Activated CD4-positive, alpha-beta T cell treated with anti-CD3 and anti-CD28 coated beads for 24 hours (primary cell): ENCODE measurements around the gene ANXA6.
A peak's percentile ranks its signal among the peaks of the same experiment; 100 is the strongest.

Source experiments
- DNase-seq, 2 donors: peaks; one replicate each; pipeline ENCODE4 v3.0.0-alpha.2; 2020; ENCODE audit warnings: low read depth in 2 of 2

The ANXA6 gene

GRCh38 chr5:151153766-151154272 lies 3.8 kb downstream of the ANXA6 start:
- no peak for DNase-seq

DNA sequence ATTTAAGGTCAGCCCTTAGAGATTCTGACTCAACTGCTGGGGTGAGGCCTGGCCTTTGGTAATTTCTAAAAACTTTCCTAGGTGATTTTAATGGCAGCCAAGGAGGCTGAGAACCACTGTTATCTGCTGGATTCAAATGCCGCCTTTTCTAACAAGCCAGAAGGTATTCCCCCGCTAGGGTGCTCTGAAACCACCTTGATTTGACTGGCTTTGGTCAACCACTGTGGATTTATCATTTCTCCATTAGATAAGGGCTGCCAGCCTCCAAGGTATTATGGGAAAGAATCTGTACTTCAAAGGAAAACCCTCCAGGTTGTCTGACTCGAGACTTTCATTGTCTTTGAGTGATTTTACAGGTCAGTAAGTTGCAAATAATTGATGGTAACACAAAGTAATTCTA lies 4.3 kb downstream of the ANXA6 start:
- no peak for DNase-seq

GRCh38 chr5:151151793-151152192 lies 5.8 kb downstream of the ANXA6 start:
- DNase-seq = no peak

DNA sequence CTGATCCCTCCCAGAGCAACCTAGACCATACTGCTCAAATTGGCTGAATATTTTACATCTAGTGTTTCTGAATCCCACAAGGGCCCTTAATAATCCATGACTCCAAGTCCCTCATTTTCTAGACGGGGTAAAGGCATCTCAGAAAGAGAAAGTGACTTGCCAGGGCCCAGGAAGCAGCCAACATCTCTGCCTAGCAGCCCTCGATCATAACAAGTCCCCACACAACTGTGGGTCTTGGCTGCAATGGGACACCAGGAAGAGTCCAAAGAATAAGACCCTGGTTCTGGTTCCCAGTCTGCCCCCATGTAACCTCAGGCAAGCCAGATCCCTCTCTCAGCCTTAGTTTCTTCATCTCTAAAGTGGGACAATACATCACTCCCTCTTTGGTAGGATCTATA lies 6.3 kb downstream of the ANXA6 start:
- DNase-seq = no peak

DNA sequence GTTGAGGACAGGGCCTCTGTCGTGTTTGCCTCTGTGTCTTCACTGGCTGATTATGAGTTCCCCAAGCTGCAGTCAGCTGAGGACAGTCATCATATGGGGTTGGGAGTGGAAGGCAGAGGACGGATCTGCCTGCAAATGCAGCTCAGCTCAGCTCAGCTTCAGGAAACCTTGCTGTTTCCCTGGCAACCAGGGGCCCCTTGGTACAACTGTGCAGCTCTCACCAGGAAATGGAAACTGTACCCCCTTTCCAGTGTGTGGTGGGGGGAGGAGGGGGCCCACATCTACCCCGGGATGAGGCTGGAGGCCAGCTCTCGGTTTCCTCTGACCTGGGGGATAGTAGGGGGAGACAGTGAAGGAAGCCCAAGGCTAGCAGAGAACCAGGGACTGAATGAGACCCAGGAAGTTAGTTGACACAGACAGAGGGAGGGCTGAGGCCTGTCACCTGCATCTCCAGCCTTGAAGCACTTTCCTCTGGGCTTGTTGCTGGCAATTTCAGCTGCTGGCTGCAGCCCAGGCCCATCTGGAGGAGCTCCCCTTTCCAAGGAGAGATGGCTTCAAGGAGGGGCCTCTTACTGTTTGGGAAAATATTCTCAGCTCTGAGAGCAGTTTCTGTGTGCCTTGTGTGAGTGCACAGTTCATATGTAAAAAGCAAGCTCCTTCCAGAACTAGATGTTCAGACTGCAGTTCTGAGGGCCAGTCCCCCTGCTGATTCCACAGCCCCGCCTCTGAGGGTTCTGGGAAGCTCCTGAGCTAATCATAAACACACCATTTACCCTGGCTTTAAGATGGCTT lies 6.9 kb downstream of the ANXA6 start:
- DNase-seq = peak in 1 of 2 donors; percentile 48

DNA sequence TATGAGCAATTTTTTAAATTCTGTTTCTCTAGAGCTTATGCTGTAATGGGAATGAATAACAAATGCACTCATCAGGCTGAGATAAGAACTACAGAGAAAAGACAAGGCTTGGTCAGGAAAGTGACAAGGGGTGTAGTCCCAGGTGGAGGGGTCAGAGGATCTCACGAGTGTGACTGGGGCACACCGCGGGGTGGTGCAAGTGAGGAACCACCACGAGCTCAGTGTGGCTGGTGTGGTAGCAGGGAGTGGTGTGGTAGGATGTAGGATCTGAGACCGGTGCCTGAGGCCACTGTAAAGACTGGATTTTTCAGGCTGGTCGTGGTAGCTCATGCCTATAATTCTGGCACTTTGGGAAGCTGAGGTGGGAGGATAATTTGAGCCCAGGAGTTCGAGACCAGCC lies 9.0 kb downstream of the ANXA6 start:
- DNase-seq = no peak

GRCh38 chr5:151147033-151147432 lies 10.5 kb downstream of the ANXA6 start:
- no peak for DNase-seq

- DNase-seq = no peak
These were observed 11.5 kb downstream of the ANXA6 start for GRCh38 chr5:151146061-151146460.

- no peak for DNase-seq
These were observed 12.7 kb downstream of the ANXA6 start for GRCh38 chr5:151144922-151145321.

GRCh38 chr5:151144275-151144674 lies 13.3 kb downstream of the ANXA6 start:
- DNase-seq = no peak

DNA sequence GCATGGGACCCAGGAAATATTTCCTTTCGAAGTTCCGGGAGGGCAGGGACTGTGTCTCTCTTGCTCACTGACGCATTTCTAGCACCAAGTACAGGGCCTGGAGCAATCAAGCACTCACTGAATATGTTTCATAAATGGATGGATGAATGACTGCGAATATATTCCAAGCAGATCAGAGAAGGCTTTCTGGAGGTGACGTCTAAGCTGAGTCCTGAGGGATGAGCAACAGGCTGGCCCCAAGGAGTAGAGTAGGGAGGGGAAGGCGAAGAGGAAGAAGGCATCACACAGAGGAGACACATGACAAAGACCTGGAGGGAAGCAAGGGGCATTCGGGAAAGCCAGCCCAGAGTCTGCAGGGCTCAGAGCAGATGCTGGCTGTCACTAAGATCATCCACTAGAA lies 13.9 kb downstream of the ANXA6 start:
- no peak for DNase-seq

GRCh38 chr5:151142933-151143332 lies 14.6 kb downstream of the ANXA6 start:
- no peak for DNase-seq

DNA sequence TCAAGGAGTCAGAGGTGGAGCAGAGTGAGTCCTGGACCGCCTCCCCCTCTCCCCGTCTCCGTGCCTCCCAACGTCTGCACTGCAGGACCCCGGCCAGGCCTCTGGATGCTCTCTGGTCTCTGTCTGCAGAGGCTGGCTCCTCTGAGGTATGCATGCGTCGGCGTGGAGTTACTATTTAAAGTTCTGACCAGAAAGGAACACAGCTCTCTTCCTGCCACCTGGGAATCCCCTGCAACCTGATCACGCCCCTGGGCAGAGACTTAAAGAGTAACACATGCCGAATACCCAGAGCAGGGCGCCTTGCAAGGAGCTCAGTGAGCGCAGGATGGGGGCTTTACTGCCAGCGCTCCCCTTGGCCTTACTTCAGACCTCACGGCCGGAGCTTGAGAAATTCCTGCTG lies 16.0 kb downstream of the ANXA6 start:
- DNase-seq = peak in 1 of 2 donors; percentile 52

- DNase-seq = no peak
These were observed 16.7 kb downstream of the ANXA6 start for GRCh38 chr5:151140686-151141459.

GRCh38 chr5:151139646-151140045 lies 17.9 kb downstream of the ANXA6 start:
- DNase-seq = no peak

- DNase-seq = no peak
These were observed 18.6 kb downstream of the ANXA6 start for GRCh38 chr5:151139015-151139414.

GRCh38 chr5:151138114-151138513 lies 19.5 kb downstream of the ANXA6 start:
- DNase-seq = no peak

DNA sequence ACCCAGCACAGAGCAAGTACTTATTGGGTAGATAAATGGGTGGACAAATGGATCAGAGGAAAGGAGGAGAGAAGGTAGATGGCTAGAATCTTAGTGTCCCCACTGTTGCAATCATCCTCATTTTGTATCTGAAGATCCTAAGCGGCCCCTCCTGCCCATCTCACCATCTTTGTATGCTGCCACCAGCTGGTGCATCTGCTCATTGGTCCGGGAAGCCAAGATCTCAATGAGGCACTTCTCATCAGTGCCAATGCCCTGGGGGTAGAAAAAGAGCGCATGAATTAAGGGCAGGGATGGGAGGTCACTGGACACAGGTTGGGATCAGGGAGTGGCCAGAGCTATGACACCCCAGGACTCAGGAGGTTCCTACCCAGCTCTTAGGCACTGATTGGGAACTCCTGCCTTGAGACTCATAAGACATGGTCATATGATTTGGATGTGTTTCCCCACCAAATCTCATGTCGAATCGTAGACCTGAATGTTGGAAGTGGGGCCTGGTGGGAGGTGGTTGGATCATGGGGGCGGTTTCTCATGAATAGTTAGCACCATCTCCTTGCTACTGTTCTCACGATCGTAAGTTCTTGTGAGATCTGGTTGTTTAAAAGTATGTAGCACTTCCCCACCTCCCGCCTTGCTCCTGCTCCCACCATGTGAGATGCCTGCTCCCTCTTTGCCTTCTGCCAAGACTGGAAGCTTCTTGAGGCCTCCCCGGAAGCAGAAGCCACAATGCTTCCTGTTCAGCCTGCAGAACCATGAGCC lies 20.3 kb downstream of the ANXA6 start:
- no peak for DNase-seq

GRCh38 chr5:151134228-151134627 lies 23.4 kb downstream of the ANXA6 start:
- DNase-seq = no peak

DNA sequence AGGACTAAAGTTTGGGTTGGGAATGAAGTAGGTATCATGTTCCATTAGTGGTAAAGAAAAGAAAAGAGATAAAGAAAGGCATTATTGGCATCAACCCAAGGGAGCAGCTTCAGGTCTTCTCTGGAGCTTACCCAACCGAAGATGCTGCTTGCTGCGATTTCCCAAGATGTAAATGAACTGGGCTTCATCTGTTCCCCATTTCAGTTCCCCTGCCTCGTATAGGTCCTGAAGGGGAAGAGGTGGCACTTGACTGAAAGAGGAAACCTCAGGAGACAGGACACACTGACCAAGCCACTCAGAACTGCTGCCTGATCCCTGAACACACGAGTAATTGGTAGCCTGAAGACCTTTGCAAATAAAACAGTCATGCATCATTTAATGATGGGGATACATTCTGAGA lies 24.6 kb downstream of the ANXA6 start:
- no peak for DNase-seq

DNA sequence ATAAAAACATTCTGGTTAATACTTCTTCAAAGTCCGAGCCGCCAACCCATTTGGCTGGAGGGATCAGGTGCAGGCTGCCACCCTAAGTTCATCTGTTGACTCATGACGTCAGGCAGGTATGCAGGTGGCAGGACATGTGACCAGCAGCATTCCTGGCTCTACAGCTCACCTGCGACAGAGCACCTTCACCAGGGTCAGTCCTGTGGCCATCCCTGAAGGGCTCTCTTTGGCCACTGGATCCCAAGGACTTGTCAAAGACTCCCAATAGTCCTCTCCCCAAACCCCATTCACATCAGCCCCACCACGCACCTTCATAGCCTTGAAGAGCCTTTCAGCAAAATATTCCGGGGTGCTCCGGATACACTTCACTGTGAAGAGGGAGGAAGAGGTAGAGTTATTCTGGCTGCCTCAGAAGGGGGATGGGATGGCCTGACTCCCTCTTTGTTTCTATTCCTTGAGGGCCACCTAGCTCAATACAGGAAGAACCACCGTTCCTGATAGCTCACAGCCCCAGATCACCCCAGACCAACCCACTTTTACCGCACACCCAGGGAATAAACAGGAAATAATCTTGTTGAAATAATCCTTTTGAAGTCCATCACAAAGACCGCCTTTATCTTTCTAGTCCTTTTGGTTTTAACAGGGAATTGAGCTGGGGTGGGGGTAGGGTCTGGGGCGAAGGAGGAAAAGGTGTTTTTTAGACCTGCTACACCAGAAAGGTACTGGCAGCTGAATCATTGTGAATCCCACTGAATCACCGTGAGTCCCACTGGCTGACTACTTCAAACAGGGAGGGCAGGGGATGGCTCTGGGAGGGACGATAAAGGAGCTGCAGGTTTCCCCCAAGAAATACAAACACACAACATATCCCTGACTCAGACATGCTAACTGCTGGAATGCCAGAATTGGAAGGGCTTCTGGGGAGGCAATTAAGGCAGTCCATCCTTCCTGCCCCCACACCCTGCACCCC lies 26.4 kb downstream of the ANXA6 start:
- no peak for DNase-seq
